Transverse colon (tissue), 4 donors: ENCODE results near the gene LMBR1.

Experiments used
- POLR2A ChIP-seq: fragments of 450-650 bp; IDR thresholded peaks from one replicate; pipeline ENCODE4 v1.6.1; 2016; ENCODE audit warnings: antibody characterized with exemption, mild to moderate bottlenecking, moderate library complexity
- POLR2AphosphoS5 ChIP-seq, 3 donors: sonication (generic); formaldehyde crosslinking; IDR thresholded peaks; one replicate each; pipeline ENCODE4 v1.6.1; 2016; ENCODE audit warnings: antibody characterized with exemption in 3 of 3
- TF ChIP-seq, protein P1 (sequence below), 5 experiments: fragments of 200-600 bp in 3 of 5; fragments of 450-650 bp in 2 of 5; sonication (generic) in 3 of 5; IDR thresholded peaks; 1 replicate in 2 of 5; 2 replicates in 3 of 5; pipeline ENCODE4 v1.5.1; 2016 to 2017; ENCODE audit warnings: antibody characterized with exemption in 5 of 5, inconsistent platforms in 3 of 5, mild to moderate bottlenecking in 2 of 5, moderate library complexity in 1 of 5

DNA sequence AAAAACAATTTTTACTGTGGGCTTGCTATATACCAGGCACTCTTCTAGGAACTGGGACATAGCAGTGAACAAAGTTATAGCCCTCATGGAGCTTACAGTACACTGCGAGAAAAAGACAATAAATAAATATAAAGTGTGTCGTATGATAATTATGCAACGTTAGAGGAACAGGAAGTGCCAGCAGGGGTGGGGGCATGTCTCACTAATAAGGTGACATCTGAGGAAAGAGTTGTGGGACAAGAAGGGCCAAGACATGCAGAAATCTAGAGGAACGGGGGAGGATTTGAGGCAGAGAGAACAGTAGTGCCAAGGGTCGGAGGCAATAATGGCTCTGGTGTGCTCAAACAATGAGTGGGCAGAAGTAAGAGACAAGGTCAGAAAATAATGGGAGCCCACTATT lies 52.8 kb downstream of the LMBR1 start:
- TF ChIP-seq, protein P1, sequence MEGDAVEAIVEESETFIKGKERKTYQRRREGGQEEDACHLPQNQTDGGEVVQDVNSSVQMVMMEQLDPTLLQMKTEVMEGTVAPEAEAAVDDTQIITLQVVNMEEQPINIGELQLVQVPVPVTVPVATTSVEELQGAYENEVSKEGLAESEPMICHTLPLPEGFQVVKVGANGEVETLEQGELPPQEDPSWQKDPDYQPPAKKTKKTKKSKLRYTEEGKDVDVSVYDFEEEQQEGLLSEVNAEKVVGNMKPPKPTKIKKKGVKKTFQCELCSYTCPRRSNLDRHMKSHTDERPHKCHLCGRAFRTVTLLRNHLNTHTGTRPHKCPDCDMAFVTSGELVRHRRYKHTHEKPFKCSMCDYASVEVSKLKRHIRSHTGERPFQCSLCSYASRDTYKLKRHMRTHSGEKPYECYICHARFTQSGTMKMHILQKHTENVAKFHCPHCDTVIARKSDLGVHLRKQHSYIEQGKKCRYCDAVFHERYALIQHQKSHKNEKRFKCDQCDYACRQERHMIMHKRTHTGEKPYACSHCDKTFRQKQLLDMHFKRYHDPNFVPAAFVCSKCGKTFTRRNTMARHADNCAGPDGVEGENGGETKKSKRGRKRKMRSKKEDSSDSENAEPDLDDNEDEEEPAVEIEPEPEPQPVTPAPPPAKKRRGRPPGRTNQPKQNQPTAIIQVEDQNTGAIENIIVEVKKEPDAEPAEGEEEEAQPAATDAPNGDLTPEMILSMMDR (IDR thresholded peaks at IDR 0.05) = no peak
- TF ChIP-seq POLR2A (no peak), POLR2AphosphoS5 (IDR thresholded peaks at IDR 0.05) (no peak)
